MG63 (cell line): ENCODE measurements around the gene GPR50. TPM values are rescaled to one million over a fixed set of nuclear protein-coding genes. Genes with fewer than 3 reads are reported as not detected.

ENCODE experiments used
- DNase-seq: peaks from one replicate; pipeline ENCODE4 v3.0.0-alpha.2; 2020
- H3K27me3 ChIP-seq: fragments of 250-450 bp; sonication (Bioruptor Pico); 2 replicates; pipeline ENCODE4 v1.5.1; 2020; ENCODE audit warnings: mild to moderate bottlenecking, moderate library complexity
- H3K36me3 ChIP-seq: fragments of 250-450 bp; sonication (Bioruptor Pico); 2 replicates; pipeline ENCODE4 v1.5.1; 2020; ENCODE audit warnings: mild to moderate bottlenecking, moderate library complexity
- H3K4me3 ChIP-seq: fragments of 250-450 bp; sonication (Bioruptor Pico); 2 replicates; pipeline ENCODE4 v1.5.1; 2020; ENCODE audit warnings: mild to moderate bottlenecking, moderate library complexity
- H3K9me3 ChIP-seq: fragments of 250-450 bp; sonication (Bioruptor Pico); 2 replicates; pipeline ENCODE4 v1.5.1; 2020; ENCODE audit warnings: mild to moderate bottlenecking, moderate library complexity
- total RNA-seq: library from RNA; depleted of rRNA; stranded (reverse); fragments of >200 nt; shearing (Covaris generic); gene quantifications from 2 replicates; pipeline ENCODE4 v1.2.3, GENCODE V29; 2014; ENCODE audit warnings: low replicate concordance; rRNA removed

GPR50 gene
- total RNA-seq, 1 experiment from 2014 or later, result not detected

DNA sequence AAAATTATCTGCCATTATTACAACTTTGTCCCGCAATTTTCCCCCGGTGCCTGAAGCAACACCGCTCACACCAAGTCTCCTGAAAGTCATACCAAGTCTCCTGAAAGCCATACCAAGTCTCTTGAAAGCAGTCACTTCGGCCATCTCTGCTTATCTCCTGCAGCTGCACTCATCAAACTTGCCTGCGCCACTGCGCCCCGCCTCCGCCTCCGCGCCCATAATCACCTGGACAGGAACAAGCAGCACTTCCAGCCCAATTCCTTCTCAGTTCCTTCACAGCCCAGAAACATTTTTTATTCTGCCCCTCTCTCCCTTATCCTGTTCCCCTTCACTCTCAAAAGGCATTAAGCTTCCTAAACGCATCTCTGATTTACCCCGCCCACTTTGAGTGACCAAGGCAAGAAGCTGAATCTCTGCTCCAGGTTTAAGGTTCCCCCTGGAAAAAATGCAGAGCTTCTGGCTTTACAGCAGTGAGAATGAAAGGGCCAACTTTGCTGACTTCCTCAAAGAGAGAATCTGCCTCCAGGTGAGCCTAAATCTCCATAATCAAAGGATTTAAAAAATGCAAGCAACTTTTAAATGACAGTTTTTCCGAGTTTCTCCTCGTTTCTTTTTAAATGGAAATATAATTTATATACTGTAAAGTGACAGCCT lies 7.7 kb downstream of the GPR50 start:
- H3K27me3 ChIP-seq, result peaks cover 9% of the 10 kb centered on the region; the same call in 1 of the 2 replicates
- no peak for DNase-seq
- H3K9me3 ChIP-seq, result no peaks in the 10 kb centered on the region
- H3K4me3 ChIP-seq, result no peak overlapping the region
- H3K36me3 ChIP-seq, result no peaks in the 10 kb centered on the region

DNA sequence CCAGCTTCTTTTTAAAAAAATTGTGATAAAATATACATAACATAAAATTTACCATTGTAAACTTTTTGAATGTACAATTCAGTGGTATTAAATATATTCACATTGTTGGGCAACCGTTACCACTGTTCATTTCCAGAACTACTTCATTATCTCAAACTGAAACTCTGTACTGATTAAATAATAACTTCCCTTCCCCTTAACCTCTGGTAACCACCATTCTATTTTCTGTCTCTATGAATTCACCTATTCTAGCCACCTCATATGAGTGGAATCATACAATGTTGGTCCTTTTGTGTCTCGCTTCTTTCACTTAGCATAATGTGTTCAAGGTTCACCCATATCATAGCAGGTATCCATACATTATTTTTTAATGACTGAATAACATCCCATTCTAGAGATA lies 8.3 kb downstream of the GPR50 start:
- peaks cover 9% of the 10 kb centered on the region; the same call in 1 of the 2 replicates for H3K27me3 ChIP-seq
- H3K4me3 ChIP-seq, result no peak overlapping the region
- H3K36me3 ChIP-seq, result no peaks in the 10 kb centered on the region
- no peak for DNase-seq
- no peaks in the 10 kb centered on the region for H3K9me3 ChIP-seq

DNA sequence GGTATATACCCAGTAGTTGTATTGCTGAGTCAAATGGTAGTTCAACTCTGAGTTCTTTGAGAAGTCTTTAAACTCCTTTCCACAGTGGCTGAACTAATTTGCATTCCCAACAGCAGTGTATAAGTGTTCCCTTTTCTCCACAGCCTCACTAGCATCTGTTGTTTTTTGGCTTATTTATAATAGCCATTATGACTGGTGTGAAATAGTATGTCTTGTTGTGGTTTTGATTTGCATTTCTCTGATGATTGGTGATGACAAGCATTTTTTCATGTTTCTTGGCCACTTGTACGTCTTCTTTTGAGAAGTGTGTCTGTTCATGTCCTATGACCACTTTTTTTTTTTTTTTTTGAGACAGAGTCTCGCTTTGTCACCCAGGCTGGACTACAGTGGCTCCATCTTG lies 30.5 kb downstream of the GPR50 start:
- Histone ChIP-seq H3K27me3 (no peaks in the 10 kb centered on the region), H3K9me3 (no peaks in the 10 kb centered on the region), H3K36me3 (no peaks in the 10 kb centered on the region), H3K4me3 (no peak overlapping the region)
- no peak for DNase-seq

DNA sequence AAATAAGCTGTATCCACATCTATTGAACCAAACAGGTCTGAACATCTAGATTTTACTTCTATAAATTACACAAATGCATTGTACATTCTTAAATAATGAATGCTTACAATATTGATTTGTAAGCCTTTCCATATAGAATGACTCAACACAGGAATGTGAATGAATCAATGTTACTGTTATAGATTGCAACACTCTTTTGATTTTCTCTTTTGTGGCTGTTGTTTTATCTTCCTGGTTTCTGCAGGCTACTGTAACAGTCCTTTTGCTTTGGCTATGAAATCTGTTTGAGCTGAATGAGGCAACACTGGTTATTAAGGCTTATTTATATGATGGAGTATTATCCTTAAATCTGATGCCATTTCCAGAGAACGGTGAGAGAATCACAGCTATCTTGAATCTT lies 49.5 kb downstream of the GPR50 start:
- H3K36me3 ChIP-seq, result no peaks in the 10 kb centered on the region
- H3K9me3 ChIP-seq, result no peaks in the 10 kb centered on the region
- no peak for DNase-seq
- H3K4me3 ChIP-seq, result no peak overlapping the region
- H3K27me3 ChIP-seq, result no peaks in the 10 kb centered on the region

DNA sequence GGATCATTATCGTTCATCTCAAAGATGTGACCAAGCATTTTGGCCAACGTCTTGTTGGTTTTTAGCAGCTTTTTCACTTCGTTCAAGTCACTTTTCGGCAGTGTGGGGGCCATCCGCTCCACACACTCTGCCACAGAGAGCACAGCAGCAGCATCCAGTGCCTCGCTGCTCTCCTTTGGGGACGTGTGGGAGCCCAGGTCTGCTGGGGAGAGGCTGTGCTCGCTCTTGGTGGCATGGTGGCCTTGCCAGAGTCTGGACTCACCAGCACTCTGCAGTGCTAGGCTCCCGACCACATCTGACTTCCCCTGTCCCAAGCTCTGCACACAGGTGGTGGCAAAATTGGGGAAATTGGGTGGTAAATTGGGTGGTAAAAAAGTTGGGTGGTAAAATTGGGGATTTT lies 50.6 kb downstream of the GPR50 start:
- Histone ChIP-seq H3K27me3 (no peaks in the 10 kb centered on the region), H3K4me3 (no peak overlapping the region), H3K9me3 (no peaks in the 10 kb centered on the region), H3K36me3 (no peaks in the 10 kb centered on the region)
- DNase-seq, result no peak

DNA sequence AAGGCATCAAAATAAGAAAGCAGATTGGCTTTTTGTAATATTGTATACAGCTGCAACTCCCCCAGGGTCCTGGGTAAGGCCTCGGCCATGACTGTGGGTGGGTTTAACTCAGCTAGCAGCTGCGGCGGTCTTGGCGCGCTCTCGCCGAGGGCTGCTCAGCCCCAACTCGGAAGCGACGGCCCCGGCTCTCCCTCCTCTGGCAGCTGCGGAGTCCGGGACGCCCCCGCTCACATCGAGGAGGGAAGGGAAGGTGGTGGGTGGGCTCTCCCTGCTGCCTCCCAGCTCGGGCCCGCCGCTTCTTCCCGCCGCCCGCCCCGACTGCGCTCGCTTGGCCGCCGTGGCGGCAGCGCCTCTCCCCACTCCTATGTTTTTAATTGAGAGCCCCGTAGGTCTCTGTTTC lies 51.2 kb downstream of the GPR50 start:
- H3K36me3 ChIP-seq, result no peaks in the 10 kb centered on the region
- no peak for DNase-seq
- H3K27me3 ChIP-seq, result no peaks in the 10 kb centered on the region
- H3K9me3 ChIP-seq, result no peaks in the 10 kb centered on the region
- H3K4me3 ChIP-seq, result no peak overlapping the region

DNA sequence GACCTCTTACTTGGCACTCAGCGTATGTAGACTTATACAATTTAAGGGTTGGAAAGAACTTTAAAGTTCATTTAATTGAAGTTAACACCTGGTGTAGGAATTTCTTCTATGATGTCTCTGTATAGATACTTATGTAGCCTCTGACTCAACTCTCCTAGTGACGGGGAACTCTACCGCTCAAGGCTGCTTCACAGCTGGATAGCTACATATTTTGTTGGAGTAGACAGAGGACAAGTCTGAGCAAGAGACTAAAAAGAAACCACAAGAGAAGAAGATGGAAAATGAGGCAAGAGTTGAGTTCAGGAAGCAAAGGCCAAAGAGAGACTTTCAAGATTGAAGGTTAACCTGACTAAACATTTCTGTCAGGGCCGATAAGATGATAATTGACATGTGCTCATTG lies 52.6 kb downstream of the GPR50 start:
- Histone ChIP-seq H3K9me3 (no peaks in the 10 kb centered on the region), H3K27me3 (no peaks in the 10 kb centered on the region), H3K36me3 (no peaks in the 10 kb centered on the region), H3K4me3 (no peak overlapping the region)
- no peak for DNase-seq

Other genes with a start within 250 kb of the GPR50 start
- gene HMGB3, start 193.2 kb upstream of the GPR50 start, total RNA-seq, result 7.0 and 11.8 TPM in 2 replicates
- gene VMA21, start 220.6 kb downstream of the GPR50 start, total RNA-seq, result 49.0 and 78.2 TPM in 2 replicates